A549 (cell line): ENCODE results near the gene CHTF8. TPM values are rescaled to one million over a fixed set of nuclear protein-coding genes. Genes with fewer than 3 reads are reported as not detected.

Experiments
- ATAC-seq, 2 experiments: fragments of 200-7000 bp in 1 of 2; fragments of >200 bp in 1 of 2; cut with Nextera tagmentation in 1 of 2; cut with Tn5 transposase in 1 of 2; 3 replicates each; pipeline versions ENCODE4 v1.8.0 to v1.9.1; 2018 to 2020; ENCODE audit warnings: mild to moderate bottlenecking in 1 of 2, moderate library complexity in 1 of 2
- CTCF ChIA-PET: fragments of 300-600 bp; sonication (Branson Sonifier 250); formaldehyde crosslinking; extraction: SDS; loops from one replicate; lab custom pipeline; 2021; ENCODE audit warnings: antibody characterized with exemption, inconsistent platforms; lab: Yijun Ruan, JAX
- POLR2A ChIA-PET: fragments of 350-600 bp; formaldehyde crosslinking; extraction: SDS; loops from one replicate; lab custom pipeline; 2021; ENCODE audit warnings: antibody characterized with exemption, inconsistent platforms; lab: Yijun Ruan, JAX
- DNase-seq, 2 experiments: peaks; one replicate each; pipeline versions ENCODE4 v3.0.0 to v3.0.0-alpha.2; 2011 to 2016; ENCODE audit warnings: low read depth in 1 of 2, low spot score in 1 of 2
- FAIRE-seq: peaks from 2 replicates; lab custom pipeline; 2011; peaks lifted over from hg19 to GRCh38; lab: Jason Lieb, UNC
- H3K27ac ChIP-seq, 2 experiments: fragments of >200 bp; sonication (Bioruptor Twin); formaldehyde crosslinking; 3 replicates each; pipeline ENCODE4 v1.5.1; 2016 to 2017
- H3K4me1 ChIP-seq: fragments of >200 bp; sonication (Bioruptor Twin); formaldehyde crosslinking; 3 replicates; pipeline ENCODE4 v1.6.1; 2016
- H3K4me2 ChIP-seq: fragments of >200 bp; sonication (Bioruptor Twin); formaldehyde crosslinking; 3 replicates; pipeline ENCODE4 v1.6.1; 2016
- H3K4me3 ChIP-seq: fragments of >200 bp; sonication (Bioruptor Twin); formaldehyde crosslinking; 3 replicates; pipeline ENCODE4 v1.5.1; 2016
- H3K9me3 ChIP-seq: fragments of >200 bp; sonication (Bioruptor Twin); formaldehyde crosslinking; 3 replicates; pipeline ENCODE4 v1.6.1; 2016
- BHLHE40 ChIP-seq: IDR thresholded peaks from 2 replicates; pipeline ENCODE4 v1.6.1; 2012; ENCODE audit warnings: low read depth, low read length, inconsistent platforms
- CEBPB ChIP-seq, 2 experiments: fragments of >200 bp in 1 of 2; sonication (Bioruptor Twin) in 1 of 2; formaldehyde crosslinking in 1 of 2; IDR thresholded peaks; 2 replicates each; pipeline ENCODE4 v1.6.1; 2012 to 2016
- CHD2 ChIP-seq: fragments of 150-350 bp; IDR thresholded peaks from 2 replicates; pipeline ENCODE4 v1.6.1; 2014; ENCODE audit warnings: low read length; ENCODE audit not compliant: partially characterized antibody
- CTCF ChIP-seq: fragments of >200 bp; sonication (Bioruptor Twin); formaldehyde crosslinking; IDR thresholded peaks from 3 replicates; pipeline ENCODE4 v1.5.1; 2016
- E2F6 ChIP-seq: IDR thresholded peaks from 2 replicates; pipeline ENCODE4 v1.6.1; 2012; ENCODE audit warnings: low read depth, borderline replicate concordance
- EHMT2 ChIP-seq: fragments of 200-600 bp; sonication (generic); IDR thresholded peaks from 2 replicates; pipeline ENCODE4 v1.6.1; 2016; ENCODE audit warnings: antibody characterized with exemption, low read depth, mild to moderate bottlenecking, moderate library complexity
- ESRRA ChIP-seq: fragments of 150-350 bp; IDR thresholded peaks from 2 replicates; pipeline ENCODE4 v1.6.1; 2014; ENCODE audit warnings: mild to moderate bottlenecking, low read length, borderline replicate concordance
- HOXB13 ChIP-seq: fragments of 250-450 bp; sonication (Bioruptor Pico); IDR thresholded peaks from 2 replicates; pipeline ENCODE4 v1.5.0; 2020; ENCODE audit warnings: low read depth, mild to moderate bottlenecking, moderate library complexity
- HOXB5 ChIP-seq: fragments of 250-450 bp; sonication (Bioruptor Pico); IDR thresholded peaks from 2 replicates; pipeline ENCODE4 v1.5.0; 2020; ENCODE audit warnings: mild to moderate bottlenecking, moderate library complexity
- JUN ChIP-seq, 2 experiments: fragments of >200 bp; sonication (Bioruptor Twin); formaldehyde crosslinking; IDR thresholded peaks; 2 replicates in 1 of 2; 3 replicates in 1 of 2; pipeline ENCODE4 v1.6.1; 2016 to 2017
- JUNB ChIP-seq: fragments of >200 bp; sonication (Bioruptor Twin); formaldehyde crosslinking; IDR thresholded peaks from 2 replicates; pipeline ENCODE4 v1.6.1; 2016
- MAFK ChIP-seq: fragments of 450-650 bp; IDR thresholded peaks from 2 replicates; pipeline ENCODE4 v1.6.1; 2014; ENCODE audit not compliant: partially characterized antibody
- MAZ ChIP-seq: fragments of 150-350 bp; IDR thresholded peaks from 2 replicates; pipeline ENCODE4 v1.6.1; 2014; ENCODE audit warnings: antibody characterized with exemption, low read depth, low read length, borderline replicate concordance
- PBX3 ChIP-seq: IDR thresholded peaks from 2 replicates; pipeline ENCODE4 v1.6.1; 2012
- RAD21 ChIP-seq, 2 experiments: fragments of >200 bp in 1 of 2; sonication (Bioruptor Twin) in 1 of 2; formaldehyde crosslinking in 1 of 2; IDR thresholded peaks in 1 of 2; conservative IDR thresholded peaks in 1 of 2; 2 replicates in 1 of 2; 3 replicates in 1 of 2; pipeline ENCODE4 v1.6.1; 2012 to 2018; ENCODE audit warnings: inconsistent platforms in 1 of 2
- RCOR1 ChIP-seq: fragments of 150-350 bp; IDR thresholded peaks from 2 replicates; pipeline ENCODE4 v1.6.1; 2014; ENCODE audit warnings: antibody characterized with exemption, low read length, low read depth
- REST ChIP-seq: fragments of 200-600 bp; sonication (generic); IDR thresholded peaks from 2 replicates; pipeline ENCODE4 v1.6.1; 2016; ENCODE audit warnings: antibody characterized with exemption, mild to moderate bottlenecking, moderate library complexity
- SMC3 ChIP-seq: fragments of >200 bp; sonication (Bioruptor Twin); formaldehyde crosslinking; IDR thresholded peaks from 3 replicates; pipeline ENCODE4 v1.6.1; 2018; ENCODE audit warnings: inconsistent platforms
- SREBF2 ChIP-seq: fragments of 450-650 bp; IDR thresholded peaks from 2 replicates; pipeline ENCODE4 v1.6.1; 2014; ENCODE audit warnings: mild to moderate bottlenecking, moderate library complexity
- ZC3H11A ChIP-seq: fragments of 450-650 bp; IDR thresholded peaks from 2 replicates; pipeline ENCODE4 v1.6.1; 2014; ENCODE audit warnings: antibody characterized with exemption, mild to moderate bottlenecking
- ZFP36 ChIP-seq: fragments of 450-650 bp; IDR thresholded peaks from 2 replicates; pipeline ENCODE4 v1.6.1; 2014; ENCODE audit warnings: borderline replicate concordance; ENCODE audit not compliant: partially characterized antibody
- ZNF302 ChIP-seq: fragments of 250-450 bp; sonication (Bioruptor Pico); IDR thresholded peaks from 2 replicates; pipeline ENCODE4 v1.9.0; 2021; ENCODE audit warnings: inconsistent platforms, mild to moderate bottlenecking, moderate library complexity
- whole genome bisulfite sequencing: methylation state at CpG from one replicate; pipeline ENCODE4 v1.1.6; 2017; ENCODE audit errors: missing lambda C conversion rate; 5-methylcytosine and 5-hydroxymethylcytosine counted together
- polyA plus RNA-seq, 4 experiments: library from polyadenylated mRNA; depleted of rRNA in 3 of 4; stranded (reverse); fragments of >200 nt; fragmentation: RNase III in 1 of 4; extraction: RNeasy Plus Mini Kit Qiagen cat#74134 plus additional on column Dnase treatment in 1 of 4; gene quantifications; 2 replicates in 3 of 4; 3 replicates in 1 of 4; pipeline ENCODE4 v1.2.3, GENCODE V29; 2011 to 2017

The CHTF8 gene
- polyA plus RNA-seq, 2 of the 4 experiments (the other 2 are of a cell fraction): 78.7 to 81.6 TPM

- FAIRE-seq (no peak), ATAC-seq (no peak), DNase-seq (no peak)
- ChIA-PET POLR2A (no interaction called here), CTCF (interaction anchor here (3.0 kb wide), 1 partner anchor 141 kb away, joined by 11 read pairs; no protein-coding TSS in a partner anchor)
- peak overlapping the region in 1 of 2 experiments; percentile 38; a peak in 1 of 6 replicates for H3K27ac ChIP-seq
- 76% methylated on average over 4 of the region's 4 CpGs for WGBS
- no peak overlapping the region for H3K4me2 ChIP-seq
- H3K4me1 ChIP-seq: 0 out of 3 replicates have a peak, but pooled peaks cover 3% of the 10 kb centered on the region
- no peak for TF ChIP-seq CTCF
- TF ChIP-seq MAFK: peak; percentile 92
- H3K9me3 ChIP-seq: no peaks in the 10 kb centered on the region
- H3K4me3 ChIP-seq: no peak overlapping the region
These were observed 13.3 kb upstream of the CHTF8 start for GRCh38 chr16:69145658-69146057.

- peak; percentile 40 to 75 for DNase-seq
- H3K4me1 ChIP-seq: 0 out of 3 replicates have a peak, but pooled peaks cover 3% of the 10 kb centered on the region
- H3K9me3 ChIP-seq: no peaks in the 10 kb centered on the region
- CTCF ChIA-PET: interaction anchor here (1.3 to 1.5 kb wide), 2 partner anchors 10 to 241 kb away, joined by 3 to 4 read pairs; no protein-coding TSS in a partner anchor
- no peak for TF ChIP-seq ESRRA
- no peak for TF ChIP-seq CEBPB (IDR thresholded peaks at IDR 0.05)
- TF ChIP-seq REST: no peak
- TF ChIP-seq ZNF302 (CRISPR knock-in tag): no peak
- TF ChIP-seq RCOR1: no peak
- no peak for TF ChIP-seq SREBF2
- TF ChIP-seq E2F6: no peak
- H3K4me2 ChIP-seq: no peak overlapping the region
- 79% methylated on average over 11 of the region's 11 CpGs for WGBS
- peak; percentile 96 for ATAC-seq
- FAIRE-seq: no peak
- H3K4me3 ChIP-seq: no peak overlapping the region
- POLR2A ChIA-PET: no interaction called here
- H3K27ac ChIP-seq: no peak overlapping the region
These were observed 10.7 kb upstream of the CHTF8 start for GRCh38 chr16:69143116-69143515.

GRCh38 chr16:69141936-69142335, 9.5 kb upstream of the CHTF8 start:
- ATAC-seq (no peak), DNase-seq (no peak)
- CTCF ChIA-PET: interaction anchor here (0.7 to 1.5 kb wide), 2 partner anchors 146 to 240 kb away, joined by 3 to 4 read pairs; no protein-coding TSS in a partner anchor
- 74% methylated on average over 4 of the region's 4 CpGs for WGBS
- TF ChIP-seq SMC3: no peak
- no peak for TF ChIP-seq HOXB5
- no peak for TF ChIP-seq REST
- no peak for TF ChIP-seq PBX3
- no peak for TF ChIP-seq RAD21 (conservative IDR thresholded peaks at IDR 0.05 in 1 of 2, IDR thresholded peaks at IDR 0.05 in 1 of 2)
- no peak for TF ChIP-seq CHD2
- TF ChIP-seq EHMT2: no peak
- no peak for TF ChIP-seq JUN (IDR thresholded peaks at IDR 0.05)
- TF ChIP-seq CEBPB (IDR thresholded peaks at IDR 0.05): no peak
- no peak for TF ChIP-seq HOXB13 (CRISPR knock-in tag)
- TF ChIP-seq JUNB: no peak
- TF ChIP-seq BHLHE40: no peak
- TF ChIP-seq ZC3H11A: no peak
- TF ChIP-seq MAZ: no peak
- TF ChIP-seq ESRRA: no peak
- no peak for TF ChIP-seq ZFP36
- TF ChIP-seq, all 56 proteins: peak for 0
- FAIRE-seq: no peak
- POLR2A ChIA-PET: no interaction called here
- Histone ChIP-seq H3K4me1 (0 out of 3 replicates have a peak, but pooled peaks cover 3% of the 10 kb centered on the region), H3K4me2 (no peak overlapping the region), H3K9me3 (no peaks in the 10 kb centered on the region), H3K27ac (no peak overlapping the region), H3K4me3 (no peak overlapping the region)
